Left renal pelvis (tissue), 4 donors: ENCODE results near the gene NSG2. TPM values are rescaled to one million over a fixed set of nuclear protein-coding genes. Genes with fewer than 3 reads are reported as not detected.
"Not testable (repeated sequence)": the region's sequence is repeated elsewhere in the genome, so short reads cannot be mapped to it uniquely, and the experiment has no call there.

ENCODE experiments used
- DNase-seq, 4 donors: peaks; one replicate each; pipeline ENCODE4 v3.0.0-alpha.2; 2013; ENCODE audit warnings: low read depth in 4 of 4, low spot score in 3 of 4
- polyA plus RNA-seq, 4 donors: library from polyadenylated mRNA; unstranded; fragments of 120-200 nt; gene quantifications; one replicate each; pipeline ENCODE4 v1.2.1, GENCODE V29; 2013; ENCODE audit not compliant: insufficient read length in 4 of 4

NSG2 gene
- polyA plus RNA-seq = 1 to 10 TPM in 1 of 4 donors, under 1 TPM in 3; 0.21 to 1.8 (median 0.75) TPM

DNA sequence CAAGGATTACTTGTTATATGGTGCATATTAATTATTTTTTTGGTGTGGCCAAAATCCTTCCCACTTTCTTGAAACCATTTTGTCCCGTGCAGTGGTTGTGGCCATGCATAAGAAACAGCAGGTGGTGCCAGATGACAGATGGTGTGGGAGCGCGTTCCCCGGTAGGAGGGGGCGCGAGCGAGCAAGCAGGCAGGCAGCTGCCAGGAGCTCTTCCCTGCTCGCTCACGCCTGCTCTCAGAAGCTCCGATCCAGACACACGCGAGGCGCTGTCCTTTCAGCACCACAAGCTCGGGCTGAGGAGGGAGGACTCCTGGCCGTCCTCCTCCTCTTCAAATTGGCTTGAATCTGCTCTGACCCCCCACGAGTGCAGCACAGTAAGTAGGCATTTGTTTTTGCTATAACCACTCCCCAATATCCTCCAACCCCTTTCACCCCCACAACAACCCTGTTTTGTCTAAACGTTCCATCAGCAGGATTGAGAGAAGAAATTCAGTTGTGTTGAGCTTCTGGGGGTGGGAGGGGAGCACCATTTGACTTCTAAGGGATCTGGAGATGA lies at the start of gene NSG2:
NSG2 (plus strand) TSS at position 237 of the 556 bp plus-strand sequence. CDS start 1,050 bp downstream, outside the sequence.
- DNase-seq = peak; percentile 75 to 89 (median 86)

GRCh38 chr5:173997331-173997730 lies 48.2 kb upstream of the NSG2 start:
- DNase-seq = no peak

GRCh38 chr5:173998531-173998930 lies 47.0 kb upstream of the NSG2 start:
- DNase-seq = no peak

DNA sequence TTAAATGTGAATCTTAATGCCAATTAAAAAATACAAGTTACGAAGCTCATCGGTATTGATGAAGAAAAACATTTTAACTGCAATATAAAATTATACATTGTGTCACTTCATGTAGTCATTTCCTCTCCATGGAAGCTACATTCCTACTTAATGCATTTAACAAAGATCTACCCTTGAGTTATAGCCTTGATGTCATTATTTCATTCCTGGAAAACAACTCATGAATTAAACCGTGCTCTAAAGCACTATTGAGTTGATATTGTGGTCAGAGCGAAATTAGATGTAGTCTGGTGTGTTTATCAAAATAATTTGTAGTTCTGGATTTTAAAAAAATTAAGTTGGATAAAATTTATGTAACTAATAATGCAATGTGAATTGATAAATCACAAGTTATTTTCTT lies 45.4 kb upstream of the NSG2 start:
- DNase-seq = no peak

DNA sequence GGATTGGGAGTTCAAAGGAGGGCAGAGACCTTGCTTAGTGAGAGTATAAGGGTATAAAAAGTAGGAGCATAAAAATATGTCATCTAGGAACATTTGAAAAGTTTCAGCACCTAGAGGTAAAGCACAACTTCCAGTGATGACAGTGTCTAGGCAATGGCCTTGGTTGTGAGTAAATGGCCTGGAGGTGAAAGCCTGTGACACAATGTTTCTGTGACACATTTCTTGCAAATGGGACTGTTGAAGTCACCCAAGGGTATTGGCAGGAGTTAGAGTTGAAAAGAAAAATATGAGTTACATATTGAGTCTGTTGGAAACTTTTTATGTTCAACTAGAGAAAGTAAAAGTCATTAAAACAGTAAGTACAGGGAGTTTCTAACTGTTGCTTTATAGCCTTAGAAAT lies 41.7 kb upstream of the NSG2 start:
- no peak for DNase-seq

DNA sequence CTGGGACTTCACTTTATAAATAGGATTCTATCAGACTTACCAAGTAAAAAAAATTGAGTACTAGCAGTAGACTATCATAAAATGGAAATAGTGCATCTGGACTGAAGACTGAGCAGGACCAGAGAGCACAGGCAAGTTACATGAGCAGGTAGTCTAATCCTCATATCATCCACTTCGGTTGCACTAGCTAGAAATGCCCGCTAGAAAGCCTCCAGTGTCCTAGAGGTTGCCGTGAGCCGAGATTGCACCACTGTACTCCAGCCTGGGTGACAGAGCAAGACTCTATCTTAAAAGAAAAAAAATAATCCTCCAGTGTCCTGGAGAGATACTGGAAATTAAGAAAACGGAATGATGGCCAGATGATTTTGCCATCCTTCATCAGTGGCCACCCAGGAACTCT lies 36.6 kb upstream of the NSG2 start:
- DNase-seq = no peak

DNA sequence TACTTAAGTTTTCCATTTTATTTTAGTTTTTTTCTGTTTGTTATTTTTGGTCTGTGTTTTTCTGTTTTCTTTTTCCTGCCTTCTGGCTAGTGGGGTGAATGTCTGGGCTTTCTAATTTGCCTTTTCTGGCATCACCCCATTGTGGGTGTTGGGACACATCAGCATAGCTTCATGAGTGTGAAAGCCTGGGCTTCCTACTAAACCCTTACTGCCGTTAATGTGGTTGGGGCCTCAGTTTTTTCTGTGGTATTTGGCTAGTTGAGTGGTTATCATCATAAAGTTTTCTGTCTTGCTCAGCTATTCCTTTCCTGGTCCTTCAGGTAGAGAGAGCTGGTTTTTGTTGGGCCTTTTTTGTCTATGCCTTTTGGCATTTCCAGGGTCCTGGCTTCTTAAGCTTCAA lies 35.1 kb upstream of the NSG2 start:
- no peak for DNase-seq

- DNase-seq = no peak
Observed at GRCh38 chr5:174011441-174011840, 34.1 kb upstream of the NSG2 start.

DNA sequence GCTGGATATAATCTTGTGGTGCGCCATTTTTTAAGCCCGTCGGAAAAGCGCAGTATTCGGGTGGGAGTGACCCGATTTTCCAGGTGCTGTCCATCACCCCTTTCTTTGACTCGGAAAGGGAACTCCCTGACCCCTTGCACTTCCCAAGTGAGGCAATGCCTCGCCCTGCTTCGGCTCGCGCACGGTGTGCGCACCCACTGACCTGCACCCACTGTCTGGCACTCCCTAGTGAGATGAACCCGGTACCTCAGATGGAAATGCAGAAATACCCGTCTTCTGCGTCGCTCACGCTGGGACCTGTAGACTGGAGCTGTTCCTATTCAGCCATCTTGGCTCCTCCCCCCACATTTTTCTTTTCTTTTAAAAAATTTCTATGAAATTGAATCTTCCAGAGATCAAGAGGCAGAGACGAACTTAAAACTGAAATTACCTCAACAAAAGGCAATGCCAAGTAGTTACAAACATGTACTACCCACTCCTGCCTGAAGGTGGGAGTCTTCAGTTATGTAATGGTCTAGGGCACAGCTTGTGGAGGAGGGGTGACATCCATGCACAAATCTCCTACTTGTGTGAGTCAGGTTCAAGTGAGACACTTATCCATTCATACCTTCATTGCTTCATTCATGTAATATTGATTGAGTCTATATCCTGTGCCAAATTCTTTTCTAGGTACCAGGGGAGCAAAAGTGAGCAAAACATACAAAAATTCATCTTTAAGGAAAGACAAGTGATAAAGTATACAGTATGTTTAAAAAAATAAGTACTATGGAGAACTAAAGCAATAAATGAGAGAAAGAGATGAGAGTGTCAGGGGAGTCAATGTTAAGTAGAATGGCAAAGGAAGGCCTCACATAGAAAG lies 25.2 kb upstream of the NSG2 start:
- not testable (repeated sequence) for DNase-seq

- no peak for DNase-seq
Observed at GRCh38 chr5:174020928-174021304, 24.6 kb upstream of the NSG2 start.

DNA sequence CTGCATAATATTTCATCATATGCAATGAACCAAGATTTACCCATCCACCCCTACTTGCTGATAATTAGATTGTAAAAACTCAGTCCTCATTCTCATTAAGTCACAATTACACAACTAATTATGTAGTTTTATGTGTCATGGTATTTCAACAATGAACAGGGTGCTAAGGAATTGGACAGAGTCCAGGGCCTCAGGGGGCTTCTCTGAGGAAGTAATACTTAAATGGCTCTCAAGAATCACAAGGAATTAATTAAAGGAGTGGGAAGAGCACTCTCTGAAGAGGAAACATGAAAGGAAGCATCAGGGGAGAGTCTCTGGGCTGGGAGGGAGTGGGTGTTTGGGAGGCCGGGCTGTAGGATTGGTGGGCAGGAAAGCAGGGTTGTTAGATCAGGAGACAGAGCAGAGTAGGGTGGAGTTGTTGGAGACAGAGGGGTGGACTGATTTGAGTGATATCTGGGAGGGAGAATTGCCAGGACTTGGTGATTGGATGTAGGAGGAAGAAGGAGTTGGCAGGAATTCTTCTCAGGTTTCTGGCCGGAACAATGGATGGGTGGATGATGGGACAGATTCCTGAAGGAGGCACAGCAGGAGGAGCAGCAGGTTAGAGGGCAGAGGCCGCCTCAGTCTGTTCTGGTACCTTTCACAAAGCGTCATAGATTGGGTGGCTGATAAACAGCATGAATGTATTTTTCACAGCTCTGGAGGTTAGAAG lies 23.0 kb upstream of the NSG2 start:
- no peak for DNase-seq

DNA sequence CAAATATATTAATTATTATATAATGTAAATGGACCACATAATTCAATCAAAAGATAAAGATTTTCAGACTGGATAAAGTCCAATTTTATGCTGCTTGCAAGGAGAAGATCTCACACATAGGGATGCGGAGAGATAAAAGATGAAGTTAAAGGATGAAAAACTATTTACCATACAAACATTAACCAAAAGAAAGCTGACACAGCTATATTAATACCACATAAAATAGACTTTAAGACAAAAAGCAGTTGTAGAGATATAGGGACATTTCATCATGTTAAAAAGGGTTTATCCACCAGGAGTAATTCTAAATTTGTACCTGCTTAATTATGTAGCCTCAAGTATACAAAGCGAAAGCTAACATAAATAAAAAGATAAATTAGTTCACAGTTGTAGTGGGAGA lies 15.2 kb upstream of the NSG2 start:
- DNase-seq = no peak

DNA sequence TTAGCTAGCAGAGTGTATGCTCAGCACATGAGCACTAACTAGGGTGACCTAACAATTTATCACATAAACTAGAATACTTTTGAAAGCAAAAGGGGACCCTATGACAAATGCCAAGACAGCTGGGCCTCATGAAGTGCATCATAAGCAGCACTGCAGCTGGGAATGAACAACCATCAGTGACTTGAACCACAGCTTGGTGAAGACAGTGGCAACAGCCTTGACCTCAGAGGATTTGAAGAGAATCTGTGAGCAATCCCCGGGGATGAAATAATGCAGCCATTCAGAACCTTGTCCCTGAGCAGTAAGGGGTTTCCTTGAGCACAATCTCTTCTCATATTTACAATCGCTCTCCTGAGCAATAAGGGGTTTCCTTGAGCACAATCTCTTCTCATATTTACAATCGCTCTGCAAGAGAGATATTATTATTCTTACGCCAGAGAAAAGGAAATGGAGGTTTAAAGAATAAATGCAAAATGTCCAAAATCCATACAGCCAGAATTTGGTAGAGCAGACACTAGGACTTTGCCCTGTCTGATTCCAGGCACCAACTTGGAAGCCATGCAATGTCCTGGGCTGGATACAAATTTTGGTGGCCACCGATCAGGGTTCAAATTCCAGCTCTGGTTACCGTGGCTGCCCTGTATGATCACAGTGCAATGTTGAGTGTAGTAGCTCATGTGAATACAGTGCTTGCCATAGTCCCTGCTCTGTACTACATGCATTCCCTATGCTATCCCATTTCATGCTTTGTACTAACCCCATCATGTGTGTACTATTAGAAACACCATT lies 846 bp upstream of the NSG2 start:
- DNase-seq = no peak

GRCh38 chr5:174046558-174046957 lies 1.1 kb downstream of the NSG2 start:
- no peak for DNase-seq

DNA sequence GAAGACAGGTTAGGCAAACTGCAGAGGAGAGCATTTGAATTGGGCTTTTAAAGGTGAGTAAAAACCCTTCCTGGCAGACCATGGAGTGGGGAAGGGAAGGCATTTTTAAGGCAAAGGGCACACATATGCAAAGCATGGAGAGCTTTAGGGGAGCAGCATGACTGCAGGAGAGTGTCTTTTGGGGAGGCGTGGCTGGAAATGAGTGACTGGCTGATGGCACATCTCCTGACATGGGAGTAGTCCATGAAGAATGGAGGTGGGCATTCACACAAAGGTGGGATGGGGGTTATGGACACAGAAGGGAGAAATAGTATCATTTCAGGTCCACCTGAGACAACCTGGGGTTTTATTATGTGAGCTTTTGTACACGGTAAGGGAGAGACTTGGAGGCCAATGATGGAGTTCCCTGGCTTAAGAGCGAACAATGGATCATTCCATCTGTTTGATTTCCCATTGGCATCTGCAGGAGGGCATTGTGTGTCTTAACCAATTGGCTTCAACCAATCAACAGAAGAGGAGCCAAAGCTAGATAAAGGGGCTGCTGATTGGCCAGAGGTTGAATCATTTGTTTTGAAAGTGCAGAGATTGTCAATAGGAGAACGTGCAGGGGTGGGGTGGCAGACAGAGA lies 2.1 kb downstream of the NSG2 start:
- no peak for DNase-seq

DNA sequence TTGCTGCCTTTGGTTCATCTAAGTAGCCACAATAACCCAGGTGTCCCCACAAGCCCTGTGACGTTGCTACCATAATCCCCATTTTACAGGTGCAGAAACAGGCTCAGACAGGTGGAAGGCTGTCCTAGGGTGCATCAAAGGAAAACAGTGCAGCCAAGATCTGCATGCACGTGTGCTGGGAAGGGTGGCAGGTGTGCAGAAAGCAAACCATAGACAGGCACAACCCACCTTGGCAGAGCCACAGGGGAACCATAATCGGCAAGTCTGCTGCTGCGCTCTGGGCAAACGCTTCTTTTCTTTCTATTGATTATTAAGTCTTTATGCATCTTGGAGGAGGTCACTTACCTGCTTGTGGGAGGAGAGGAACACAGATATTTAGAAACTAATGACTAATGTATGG lies 7.1 kb downstream of the NSG2 start:
- DNase-seq = no peak

- DNase-seq = no peak
Observed at GRCh38 chr5:174053905-174054304, 8.4 kb downstream of the NSG2 start.

DNA sequence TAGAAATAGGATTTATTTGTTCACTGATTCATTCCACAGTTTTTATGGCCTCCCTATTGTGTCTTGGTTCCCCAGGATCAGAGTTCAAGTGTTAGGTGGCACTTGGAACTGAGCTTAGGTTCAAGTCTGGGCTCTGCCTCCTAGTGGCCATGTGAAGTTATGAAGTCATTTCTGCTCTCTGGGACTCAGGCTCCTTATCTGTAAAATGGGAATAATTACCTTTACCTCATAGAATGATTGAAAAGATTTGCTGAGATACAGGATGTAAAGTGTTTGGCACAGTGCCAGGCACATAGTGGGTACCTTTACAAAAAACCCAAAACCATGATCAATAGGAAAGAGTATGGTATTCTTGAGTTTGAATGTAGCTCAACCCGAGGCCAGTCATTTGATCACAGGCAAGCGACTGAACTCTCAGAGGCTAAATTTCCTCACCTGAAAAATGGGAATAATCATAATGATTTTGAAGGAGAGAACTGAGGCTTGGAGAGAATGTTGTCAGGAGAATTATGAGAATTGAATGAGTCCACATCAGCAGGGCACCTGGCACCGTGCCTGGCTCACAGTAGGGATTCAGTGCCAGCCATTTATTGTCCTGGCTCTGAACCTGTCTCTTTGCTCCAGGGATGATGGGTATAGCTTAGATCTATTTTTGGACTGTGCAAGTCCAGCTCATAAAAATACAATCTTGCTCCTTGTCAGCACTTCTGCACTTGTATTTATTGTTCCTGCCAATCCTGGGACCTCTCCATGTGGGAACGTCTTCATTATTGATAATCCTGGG lies 10.8 kb downstream of the NSG2 start:
- DNase-seq = no peak

GRCh38 chr5:174057206-174057605 lies 11.7 kb downstream of the NSG2 start:
- DNase-seq = no peak
